Trophoblast cell (in vitro differentiated cells and primary cell): ENCODE measurements around the gene WNT4.

Source experiments
- DNase-seq, 2 donors: peaks; one replicate each; pipeline ENCODE4 v3.0.0-alpha.2; 2016
- H2AFZ ChIP-seq: 2 replicates; pipeline ENCODE4 v1.6.1; 2013; ENCODE audit warnings: low read length, moderate library complexity, mild to moderate bottlenecking; ENCODE audit not compliant: insufficient read depth, poor library complexity
- H2AK5ac ChIP-seq: 2 replicates; pipeline ENCODE4 v1.6.1; 2013; ENCODE audit warnings: mild to moderate bottlenecking, low read length
- H2BK120ac ChIP-seq: 2 replicates; pipeline ENCODE4 v1.6.1; 2013; ENCODE audit warnings: low read length, mild to moderate bottlenecking, moderate library complexity; ENCODE audit not compliant: insufficient read depth, poor library complexity
- H2BK12ac ChIP-seq: 2 replicates; pipeline ENCODE4 v1.6.1; 2013; ENCODE audit warnings: mild to moderate bottlenecking, low read length, moderate library complexity
- H2BK5ac ChIP-seq: 2 replicates; pipeline ENCODE4 v1.6.1; 2013; ENCODE audit warnings: low read length, low read depth, moderate library complexity, mild to moderate bottlenecking; ENCODE audit not compliant: poor library complexity
- H3K14ac ChIP-seq: 2 replicates; pipeline ENCODE4 v1.6.1; 2013; ENCODE audit warnings: mild to moderate bottlenecking, low read length
- H3K18ac ChIP-seq: 2 replicates; pipeline ENCODE4 v1.6.1; 2013; ENCODE audit warnings: mild to moderate bottlenecking, low read length
- H3K23ac ChIP-seq: 2 replicates; pipeline ENCODE4 v1.6.1; 2013; ENCODE audit warnings: low read length
- H3K27ac ChIP-seq: 2 replicates; pipeline ENCODE4 v1.5.1; 2013; ENCODE audit warnings: low read depth, mild to moderate bottlenecking, inconsistent platforms, low read length, moderate library complexity
- H3K27me3 ChIP-seq: 2 replicates; pipeline ENCODE4 v1.6.1; 2013; ENCODE audit warnings: inconsistent platforms, mild to moderate bottlenecking, low read length, moderate library complexity; ENCODE audit not compliant: insufficient read depth
- H3K36me3 ChIP-seq, 2 experiments: 1 replicate in 1 of 2; 2 replicates in 1 of 2; pipeline ENCODE4 v1.6.1; 2013; ENCODE audit warnings: low read length in 2 of 2, mild to moderate bottlenecking in 2 of 2, moderate library complexity in 1 of 2; ENCODE audit not compliant: insufficient read depth in 2 of 2, control insufficient read depth in 1 of 2
- H3K4ac ChIP-seq: 2 replicates; pipeline ENCODE4 v1.6.1; 2013; ENCODE audit warnings: low read depth, mild to moderate bottlenecking, low read length, moderate library complexity
- H3K4me1 ChIP-seq, 2 experiments: 1 replicate in 1 of 2; 2 replicates in 1 of 2; pipeline ENCODE4 v1.6.1; 2013; ENCODE audit warnings: low read length in 2 of 2, mild to moderate bottlenecking in 2 of 2, moderate library complexity in 1 of 2; ENCODE audit not compliant: insufficient read depth in 2 of 2, control insufficient read depth in 1 of 2
- H3K4me2 ChIP-seq: 2 replicates; pipeline ENCODE4 v1.6.1; 2013; ENCODE audit warnings: inconsistent platforms, mild to moderate bottlenecking, low read length, moderate library complexity
- H3K4me3 ChIP-seq: 2 replicates; pipeline ENCODE4 v1.5.1; 2013; ENCODE audit warnings: mild to moderate bottlenecking, low read depth, low read length, inconsistent platforms
- H3K79me1 ChIP-seq: one replicate; pipeline ENCODE4 v1.6.1; 2013; ENCODE audit warnings: low read length
- H3K79me2 ChIP-seq: 2 replicates; pipeline ENCODE4 v1.6.1; 2013; ENCODE audit warnings: low read length, mild to moderate bottlenecking; ENCODE audit not compliant: control insufficient read depth, insufficient read depth, poor library complexity
- H3K9ac ChIP-seq: 2 replicates; pipeline ENCODE4 v1.6.1; 2013; ENCODE audit warnings: mild to moderate bottlenecking, low read length
- H3K9me3 ChIP-seq: 2 replicates; pipeline ENCODE4 v1.6.1; 2013; ENCODE audit warnings: low read depth, mild to moderate bottlenecking, control low read depth, inconsistent platforms, low read length; ENCODE audit not compliant: insufficient read depth
- H4K12ac ChIP-seq: 2 replicates; pipeline ENCODE4 v1.6.1; 2013; ENCODE audit warnings: low read depth, mild to moderate bottlenecking, low read length, moderate library complexity
- H4K8ac ChIP-seq: 2 replicates; pipeline ENCODE4 v1.6.1; 2013; ENCODE audit warnings: low read depth, mild to moderate bottlenecking, low read length, moderate library complexity
- H4K91ac ChIP-seq: one replicate; pipeline ENCODE4 v1.6.1; 2013; ENCODE audit warnings: low read depth, mild to moderate bottlenecking, low read length, moderate library complexity
- WGBS: extraction: QIAGEN DNeasy Blood & Tissue Kit; methylation state at CpG from one replicate; pipeline ENCODE4 v1.1.7; 2013; ENCODE audit warnings: missing lambda C conversion rate; ENCODE audit not compliant: insufficient read length, insufficient coverage; ENCODE audit errors: extremely low coverage; 5-methylcytosine and 5-hydroxymethylcytosine counted together

Gene WNT4

DNA sequence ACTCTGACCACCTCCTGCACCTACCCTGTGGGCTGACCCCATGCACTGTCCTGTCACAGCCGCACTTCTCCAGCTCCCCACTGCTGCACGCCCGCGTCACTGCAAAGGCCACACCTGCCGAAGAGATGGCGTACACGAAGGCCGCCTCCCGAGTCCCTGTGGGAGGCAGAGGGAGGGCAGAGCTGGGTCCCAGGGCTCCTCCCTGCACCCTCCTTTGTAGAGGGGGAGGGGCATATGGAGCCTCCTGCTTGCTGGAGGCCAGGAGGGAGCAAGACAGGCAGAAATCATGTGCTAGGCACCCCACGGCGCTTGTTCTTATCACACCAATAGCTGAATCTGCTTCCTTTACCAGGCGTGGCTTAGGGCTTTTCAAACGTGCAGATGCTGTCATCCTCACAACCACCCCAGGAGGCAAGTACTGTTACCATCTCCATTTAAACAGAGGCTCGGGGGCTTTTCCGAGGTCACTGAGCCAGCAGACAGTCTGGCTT lies 21.4 kb downstream of the WNT4 start:
- Histone ChIP-seq H3K9ac (no peak overlapping the region), H3K27me3 (no peaks in the 10 kb centered on the region), H2AFZ (no peak overlapping the region), H3K4me2 (no peak overlapping the region), H4K91ac (no peak overlapping the region), H2BK5ac (peak overlapping the region; percentile 54), H2BK120ac (no peak overlapping the region), H3K9me3 (no peaks in the 10 kb centered on the region), H2BK12ac (no peak overlapping the region), H3K4ac (no peak overlapping the region), H3K79me2 (peaks cover 5% of the 10 kb centered on the region), H3K27ac (peak overlapping the region; percentile 75), H4K12ac (no peak overlapping the region), H3K23ac (no peak overlapping the region), H3K36me3 (peaks cover 31 to 36% of the 10 kb centered on the region in 2 experiments), H3K14ac (no peak overlapping the region), H3K4me3 (no peak overlapping the region), H2AK5ac (peak overlapping the region; percentile 42), H3K18ac (peak overlapping the region; percentile 8), H3K4me1 (peaks cover 24 to 33% of the 10 kb centered on the region in 2 experiments), H4K8ac (no peak overlapping the region), H3K79me1 (peaks cover 11% of the 10 kb centered on the region)
- DNase-seq: no peak
- WGBS: no CpG with 5 or more reads among the region's 15 CpGs

DNA sequence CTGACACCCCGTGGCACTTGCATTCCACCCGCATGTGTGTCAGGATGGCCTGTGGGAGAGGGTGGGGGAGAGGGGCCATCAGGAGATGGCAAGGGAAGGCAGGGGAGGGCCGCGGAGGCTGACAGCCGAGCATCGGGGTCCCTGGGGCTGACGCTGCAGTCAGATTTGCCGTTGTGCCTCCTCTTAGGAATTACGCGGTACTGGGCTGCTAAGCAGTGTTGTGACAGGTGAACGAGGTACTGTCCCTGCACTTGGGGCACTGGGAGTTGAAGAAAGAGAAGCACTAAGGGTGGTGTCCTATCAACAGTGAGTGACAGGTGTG lies 22.5 kb downstream of the WNT4 start:
- no CpG with 5 or more reads among the region's 11 CpGs for WGBS
- Histone ChIP-seq H3K27ac (no peak overlapping the region), H2AK5ac (no peak overlapping the region), H3K18ac (no peak overlapping the region), H3K4me3 (no peak overlapping the region), H2BK12ac (no peak overlapping the region), H3K14ac (no peak overlapping the region), H3K27me3 (no peaks in the 10 kb centered on the region), H3K79me1 (peaks cover 11% of the 10 kb centered on the region), H4K8ac (no peak overlapping the region), H3K23ac (no peak overlapping the region), H3K9ac (no peak overlapping the region), H3K9me3 (no peaks in the 10 kb centered on the region), H4K12ac (no peak overlapping the region), H3K36me3 (peaks cover 30 to 31% of the 10 kb centered on the region in 2 experiments), H2AFZ (no peak overlapping the region), H2BK5ac (no peak overlapping the region), H3K79me2 (peaks cover 5% of the 10 kb centered on the region), H3K4me1 (peaks cover 25 to 33% of the 10 kb centered on the region in 2 experiments), H4K91ac (no peak overlapping the region), H3K4ac (no peak overlapping the region), H3K4me2 (no peak overlapping the region), H2BK120ac (no peak overlapping the region)
- peak; percentile 27 to 38 for DNase-seq

DNA sequence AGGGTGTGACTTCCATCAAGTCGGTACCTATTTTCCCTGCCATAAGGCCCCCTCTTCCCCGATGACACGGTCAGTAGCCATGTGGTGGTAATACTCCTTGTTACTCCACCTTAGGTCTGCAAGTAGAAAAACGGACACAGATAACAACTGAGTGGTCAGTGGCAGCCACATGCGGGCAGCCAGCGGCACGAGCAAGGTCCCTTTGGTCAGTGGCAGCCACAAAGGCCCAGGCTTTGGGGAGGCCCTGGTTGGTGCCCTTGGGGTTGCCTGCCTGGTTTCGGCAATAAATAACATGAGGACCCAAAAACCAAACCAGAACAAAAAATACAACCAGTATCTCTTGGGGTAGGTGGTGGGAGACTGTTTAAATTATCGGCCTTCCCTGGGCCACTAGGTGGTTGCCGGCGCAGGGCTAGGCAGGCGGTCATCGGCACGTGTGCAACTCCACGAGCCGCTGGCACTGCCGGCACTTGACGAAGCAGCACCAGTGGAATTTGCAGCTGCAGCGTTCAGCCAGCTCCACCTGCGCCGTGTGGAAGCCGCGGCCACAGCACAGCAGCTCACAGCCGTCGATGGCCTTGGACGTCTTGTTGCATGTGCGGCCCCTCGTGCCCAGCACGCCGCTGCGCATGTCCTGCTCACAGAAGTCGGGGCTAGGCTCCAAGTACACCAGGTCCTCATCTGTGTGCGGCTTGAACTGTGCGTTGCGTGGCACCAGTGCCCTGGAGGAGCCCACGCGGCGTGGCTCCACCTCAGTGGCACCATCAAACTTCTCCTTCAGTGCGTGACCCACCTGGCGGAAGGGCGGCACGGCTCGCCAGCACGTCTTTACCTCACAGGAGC lies 23.1 kb downstream of the WNT4 start:
- H4K91ac ChIP-seq: no peak overlapping the region
- WGBS: no CpG with 5 or more reads among the region's 44 CpGs
- H2BK120ac ChIP-seq: no peak overlapping the region
- no peak overlapping the region for H3K23ac ChIP-seq
- H3K4me2 ChIP-seq: no peak overlapping the region
- no peak overlapping the region for H3K14ac ChIP-seq
- H3K9me3 ChIP-seq: no peaks in the 10 kb centered on the region
- H3K18ac ChIP-seq: no peak overlapping the region
- H3K79me2 ChIP-seq: peaks cover 7% of the 10 kb centered on the region
- no peak overlapping the region for H3K4me3 ChIP-seq
- H3K36me3 ChIP-seq: peaks cover 34 to 35% of the 10 kb centered on the region in 2 experiments
- no peak overlapping the region for H2BK5ac ChIP-seq
- peak; percentile 27 to 41 for DNase-seq
- H2AFZ ChIP-seq: no peak overlapping the region
- peaks cover 11% of the 10 kb centered on the region for H3K79me1 ChIP-seq
- H3K27ac ChIP-seq: no peak overlapping the region
- H3K4ac ChIP-seq: no peak overlapping the region
- peaks cover 31 to 38% of the 10 kb centered on the region in 2 experiments for H3K4me1 ChIP-seq
- no peaks in the 10 kb centered on the region for H3K27me3 ChIP-seq
- H4K8ac ChIP-seq: no peak overlapping the region
- no peak overlapping the region for H2BK12ac ChIP-seq
- H4K12ac ChIP-seq: no peak overlapping the region
- H3K9ac ChIP-seq: no peak overlapping the region
- H2AK5ac ChIP-seq: no peak overlapping the region

DNA sequence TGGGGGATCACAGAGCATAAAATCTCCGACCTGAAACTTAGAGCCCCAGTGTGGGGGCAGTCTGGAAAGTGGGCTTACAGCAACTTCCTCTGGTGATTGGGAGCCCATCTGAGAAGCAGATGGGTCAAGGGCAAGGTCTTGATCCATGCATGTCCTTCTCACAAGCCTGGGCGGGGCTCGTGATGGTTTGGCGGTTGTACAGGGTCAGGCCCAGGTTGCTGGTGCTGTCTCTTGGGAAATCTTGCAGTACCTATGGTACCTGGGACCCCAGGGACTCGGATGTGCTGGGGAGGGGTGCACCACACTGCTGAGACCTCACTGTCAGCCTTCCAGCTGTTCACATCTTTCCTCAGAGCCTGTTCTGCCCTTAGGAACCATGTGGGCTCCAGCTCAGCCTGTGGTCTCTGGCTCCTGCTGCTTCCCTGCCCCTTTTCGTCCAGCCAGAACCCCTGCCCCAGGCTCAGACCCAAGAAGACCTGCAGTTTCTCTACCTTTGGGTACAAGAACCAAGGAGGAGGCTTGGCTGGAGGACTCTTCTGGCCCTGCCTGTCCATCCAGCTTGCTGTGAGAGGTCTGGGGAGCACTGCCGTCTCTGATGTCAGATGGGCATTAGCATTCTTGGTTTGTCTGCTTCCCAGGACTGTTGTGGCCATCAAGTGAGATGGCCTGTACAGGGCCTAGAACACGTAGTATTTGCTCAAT lies 24.5 kb downstream of the WNT4 start:
- Histone ChIP-seq H3K4ac (no peak overlapping the region), H4K8ac (no peak overlapping the region), H3K4me2 (no peak overlapping the region), H3K4me3 (no peak overlapping the region), H3K18ac (no peak overlapping the region), H2AFZ (no peak overlapping the region), H3K14ac (no peak overlapping the region), H2BK12ac (no peak overlapping the region), H2BK5ac (no peak overlapping the region), H3K79me2 (peaks cover 11% of the 10 kb centered on the region), H3K9ac (no peak overlapping the region), H3K36me3 (peaks cover 41 to 44% of the 10 kb centered on the region in 2 experiments), H3K23ac (no peak overlapping the region), H3K79me1 (peaks cover 15% of the 10 kb centered on the region), H3K27ac (no peak overlapping the region), H3K9me3 (no peaks in the 10 kb centered on the region), H2AK5ac (no peak overlapping the region), H3K4me1 (peaks cover 41 to 43% of the 10 kb centered on the region in 2 experiments), H4K91ac (no peak overlapping the region), H2BK120ac (no peak overlapping the region), H4K12ac (no peak overlapping the region), H3K27me3 (no peaks in the 10 kb centered on the region)
- DNase-seq: no peak
- no CpG with 5 or more reads among the region's 8 CpGs for WGBS
